H1 (cell line): ENCODE data around the gene SLC1A3. TPM values are rescaled to one million over a fixed set of nuclear protein-coding genes. Genes with fewer than 3 reads are reported as not detected.

Experiments used
- CEBPB ChIP-seq: IDR thresholded peaks from 2 replicates; pipeline ENCODE4 v1.6.1; 2012; ENCODE audit warnings: low read depth, low read length
- JUND ChIP-seq: IDR thresholded peaks from 2 replicates; pipeline ENCODE4 v1.6.1; 2011; ENCODE audit warnings: mild to moderate bottlenecking, improper control_type of control experiment, low read length
- KDM5A ChIP-seq: fragments of 200-600 bp; IDR thresholded peaks from 2 replicates; pipeline ENCODE4 v1.7.1; 2012; ENCODE audit warnings: mild to moderate bottlenecking, low read length, inconsistent platforms, mixed read lengths
- SAP30 ChIP-seq: fragments of 300-600 bp; sonication (generic); IDR thresholded peaks from 2 replicates; pipeline ENCODE4 v1.7.1; 2012; ENCODE audit warnings: low read length, moderate library complexity, mild to moderate bottlenecking, inconsistent platforms; ENCODE audit not compliant: insufficient read depth, insufficient replicate concordance
- TAF1 ChIP-seq: IDR thresholded peaks from 2 replicates; pipeline ENCODE4 v1.6.1; 2011; ENCODE audit warnings: mild to moderate bottlenecking, low read depth, low read length
- polyA plus RNA-seq, 7 experiments: library from polyadenylated mRNA; depleted of rRNA in 3 of 7; stranded (reverse) in 5 of 7; unstranded in 2 of 7; fragments of >200 nt in 5 of 7; fragments of 200-250 nt in 2 of 7; gene quantifications; 1 replicate in 5 of 7; 2 replicates in 1 of 7; 4 replicates in 1 of 7; pipeline versions ENCODE4 v1.2.1 to v1.2.3, GENCODE V29; 2011 to 2013; ENCODE audit warnings: missing spikeins in 2 of 7, mixed read lengths in 2 of 7
- total RNA-seq: library from RNA; stranded (reverse); fragmentation: NEBNext Ultra II Directional; extraction: Animal tissue kit (Norgen Biotek cat#: 25700); gene quantifications from 2 replicates; pipeline ENCODE4 v1.2.1, GENCODE V29; 2021

The SLC1A3 gene
- total and polyA plus RNA-seq, 2 of the 8 experiments (the other 6 are each of a cell fraction or from before 2014, with no cell fraction given): 26.7 to 35.3 TPM

GRCh38 chr5:36596756-36597155 is 9.7 kb upstream of the SLC1A3 start (continued):
- TF ChIP-seq SAP30: no peak
- TF ChIP-seq TAF1: no peak
- no peak for TF ChIP-seq CEBPB
- TF ChIP-seq KDM5A: no peak
- TF ChIP-seq JUND: no peak
